Esophagus squamous epithelium (tissue), 4 donors: Measurements from ENCODE around the gene NECTIN2.

Experiments
- POLR2A ChIP-seq, 4 donors: fragments of 450-650 bp; IDR thresholded peaks; one replicate each; pipeline ENCODE4 v1.6.1; 2017; ENCODE audit warnings: antibody characterized with exemption in 4 of 4, mild to moderate bottlenecking in 4 of 4, moderate library complexity in 3 of 4
- TF ChIP-seq, protein P1 (sequence below), 6 experiments: fragments of 450-650 bp in 4 of 6; fragments of 200-600 bp in 2 of 6; sonication (generic) in 2 of 6; IDR thresholded peaks; one replicate each; pipeline ENCODE4 v1.5.1; 2016 to 2019; ENCODE audit warnings: antibody characterized with exemption in 6 of 6, mild to moderate bottlenecking in 4 of 6, moderate library complexity in 4 of 6

DNA sequence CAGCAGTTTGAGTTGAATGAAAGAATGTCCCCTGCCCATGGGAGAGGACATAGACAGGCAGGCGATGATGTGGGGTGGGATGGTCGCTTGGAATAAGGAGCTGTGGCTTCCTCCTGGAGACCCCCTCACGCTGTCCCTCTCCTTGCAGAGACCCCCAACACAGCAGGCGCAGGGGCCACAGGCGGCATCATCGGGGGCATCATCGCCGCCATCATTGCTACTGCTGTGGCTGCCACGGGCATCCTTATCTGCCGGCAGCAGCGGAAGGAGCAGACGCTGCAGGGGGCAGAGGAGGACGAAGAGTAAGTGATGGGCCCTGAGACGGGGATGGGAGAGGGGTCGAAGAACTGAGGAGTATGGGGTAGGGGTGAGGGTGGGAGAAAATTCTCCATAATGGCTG is 36.0 kb downstream of the NECTIN2 start:
- TF ChIP-seq, protein P1, sequence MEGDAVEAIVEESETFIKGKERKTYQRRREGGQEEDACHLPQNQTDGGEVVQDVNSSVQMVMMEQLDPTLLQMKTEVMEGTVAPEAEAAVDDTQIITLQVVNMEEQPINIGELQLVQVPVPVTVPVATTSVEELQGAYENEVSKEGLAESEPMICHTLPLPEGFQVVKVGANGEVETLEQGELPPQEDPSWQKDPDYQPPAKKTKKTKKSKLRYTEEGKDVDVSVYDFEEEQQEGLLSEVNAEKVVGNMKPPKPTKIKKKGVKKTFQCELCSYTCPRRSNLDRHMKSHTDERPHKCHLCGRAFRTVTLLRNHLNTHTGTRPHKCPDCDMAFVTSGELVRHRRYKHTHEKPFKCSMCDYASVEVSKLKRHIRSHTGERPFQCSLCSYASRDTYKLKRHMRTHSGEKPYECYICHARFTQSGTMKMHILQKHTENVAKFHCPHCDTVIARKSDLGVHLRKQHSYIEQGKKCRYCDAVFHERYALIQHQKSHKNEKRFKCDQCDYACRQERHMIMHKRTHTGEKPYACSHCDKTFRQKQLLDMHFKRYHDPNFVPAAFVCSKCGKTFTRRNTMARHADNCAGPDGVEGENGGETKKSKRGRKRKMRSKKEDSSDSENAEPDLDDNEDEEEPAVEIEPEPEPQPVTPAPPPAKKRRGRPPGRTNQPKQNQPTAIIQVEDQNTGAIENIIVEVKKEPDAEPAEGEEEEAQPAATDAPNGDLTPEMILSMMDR (IDR thresholded peaks at IDR 0.05) = no peak
- no peak for TF ChIP-seq POLR2A (IDR thresholded peaks at IDR 0.05)
